Stimulated activated memory B cell treated with anti-CD40 and anti-IgM and Interleukin-4, amounts not matched to agents 10 μg/mL and 1 μg/mL and 100 μg/mL, for 72 hours (primary cell): Measurements from ENCODE around the gene SCD5.

ENCODE experiments used
- ATAC-seq: fragments of 150-1000 bp; cut with Tn5 transposase; 2 replicates; pipeline ENCODE4 v1.10.0; 2021
- H3K27ac Mint-ChIP-seq: one replicate; pipeline ENCODE4 v1.8.0; 2022; ENCODE audit warnings: mild to moderate bottlenecking, mixed read lengths
- H3K27me3 Mint-ChIP-seq: one replicate; pipeline ENCODE4 v1.8.0; 2022; ENCODE audit warnings: mixed read lengths
- H3K36me3 Mint-ChIP-seq: one replicate; pipeline ENCODE4 v1.8.0; 2022; ENCODE audit warnings: mixed read lengths
- H3K4me1 Mint-ChIP-seq: one replicate; pipeline ENCODE4 v1.8.0; 2022; ENCODE audit warnings: mixed read lengths
- H3K4me3 Mint-ChIP-seq: one replicate; pipeline ENCODE4 v1.8.0; 2022; ENCODE audit warnings: mild to moderate bottlenecking, moderate library complexity, mixed read lengths
- H3K9me3 Mint-ChIP-seq: one replicate; pipeline ENCODE4 v1.8.0; 2022; ENCODE audit warnings: mixed read lengths

SCD5 gene

GRCh38 chr4:82784681-82785610, 13.7 kb downstream of the SCD5 start:
- Mint-ChIP-seq H3K4me1 (no peaks in the 10 kb centered on the region), H3K9me3 (no peaks in the 10 kb centered on the region), H3K27me3 (peaks cover 21% of the 10 kb centered on the region), H3K27ac (no peak overlapping the region), H3K4me3 (no peak overlapping the region), H3K36me3 (no peaks in the 10 kb centered on the region)
- ATAC-seq, result no peak

- ATAC-seq, result no peak
- Mint-ChIP-seq H3K9me3 (peaks cover 2% of the 10 kb centered on the region), H3K27ac (no peak overlapping the region), H3K4me1 (no peaks in the 10 kb centered on the region), H3K36me3 (no peaks in the 10 kb centered on the region), H3K4me3 (no peak overlapping the region), H3K27me3 (no peaks in the 10 kb centered on the region)
These were observed 15.8 kb downstream of the SCD5 start for GRCh38 chr4:82782626-82783345.

GRCh38 chr4:82780752-82781231, 17.8 kb downstream of the SCD5 start:
- no peaks in the 10 kb centered on the region for H3K27me3 Mint-ChIP-seq
- H3K4me1 Mint-ChIP-seq, result no peaks in the 10 kb centered on the region
- no peak overlapping the region for H3K27ac Mint-ChIP-seq
- peaks cover 2% of the 10 kb centered on the region for H3K9me3 Mint-ChIP-seq
- no peak for ATAC-seq
- no peaks in the 10 kb centered on the region for H3K36me3 Mint-ChIP-seq
- H3K4me3 Mint-ChIP-seq, result no peak overlapping the region

GRCh38 chr4:82780170-82780751, 18.3 kb downstream of the SCD5 start:
- Mint-ChIP-seq H3K36me3 (no peaks in the 10 kb centered on the region), H3K4me3 (no peak overlapping the region), H3K27me3 (no peaks in the 10 kb centered on the region), H3K9me3 (peaks cover 2% of the 10 kb centered on the region), H3K27ac (no peak overlapping the region), H3K4me1 (no peaks in the 10 kb centered on the region)
- ATAC-seq, result no peak

- no peaks in the 10 kb centered on the region for H3K36me3 Mint-ChIP-seq
- no peak overlapping the region for H3K4me3 Mint-ChIP-seq
- no peaks in the 10 kb centered on the region for H3K27me3 Mint-ChIP-seq
- ATAC-seq, result no peak
- peaks cover 2% of the 10 kb centered on the region for H3K9me3 Mint-ChIP-seq
- no peak overlapping the region for H3K27ac Mint-ChIP-seq
- no peaks in the 10 kb centered on the region for H3K4me1 Mint-ChIP-seq
These were observed 19.6 kb downstream of the SCD5 start for GRCh38 chr4:82779032-82779431.

- ATAC-seq, result no peak
- Mint-ChIP-seq H3K9me3 (peaks cover 2% of the 10 kb centered on the region), H3K27me3 (peaks cover 6% of the 10 kb centered on the region), H3K36me3 (no peaks in the 10 kb centered on the region), H3K4me3 (no peak overlapping the region), H3K4me1 (no peaks in the 10 kb centered on the region), H3K27ac (no peak overlapping the region)
These were observed 20.6 kb downstream of the SCD5 start for GRCh38 chr4:82777857-82778525.

- no peak for ATAC-seq
- Mint-ChIP-seq H3K36me3 (no peaks in the 10 kb centered on the region), H3K4me1 (no peaks in the 10 kb centered on the region), H3K27me3 (peaks cover 16% of the 10 kb centered on the region), H3K27ac (no peak overlapping the region), H3K4me3 (no peak overlapping the region), H3K9me3 (peaks cover 2% of the 10 kb centered on the region)
These were observed 21.6 kb downstream of the SCD5 start for GRCh38 chr4:82776925-82777542.

- ATAC-seq, result peak; percentile 7
- peaks cover 23% of the 10 kb centered on the region for H3K27me3 Mint-ChIP-seq
These were observed 23.4 kb downstream of the SCD5 start for GRCh38 chr4:82775243-82775642.

GRCh38 chr4:82774711-82775171, 23.9 kb downstream of the SCD5 start:
- no peaks in the 10 kb centered on the region for H3K4me1 Mint-ChIP-seq

More at GRCh38 chr4:82775243-82775642, 23.4 kb downstream of the SCD5 start:
- Mint-ChIP-seq H3K9me3 (peaks cover 2% of the 10 kb centered on the region), H3K36me3 (no peaks in the 10 kb centered on the region), H3K27ac (no peak overlapping the region), H3K4me1 (no peaks in the 10 kb centered on the region), H3K4me3 (no peak overlapping the region)

GRCh38 chr4:82773057-82773456, 25.5 kb downstream of the SCD5 start:
- peaks cover 2% of the 10 kb centered on the region for H3K9me3 Mint-ChIP-seq
- H3K27ac Mint-ChIP-seq, result no peak overlapping the region
- no peak overlapping the region for H3K4me3 Mint-ChIP-seq

More at GRCh38 chr4:82774711-82775171, 23.9 kb downstream of the SCD5 start:
- Mint-ChIP-seq H3K36me3 (no peaks in the 10 kb centered on the region), H3K4me3 (no peak overlapping the region), H3K27me3 (peaks cover 23% of the 10 kb centered on the region), H3K9me3 (peaks cover 2% of the 10 kb centered on the region), H3K27ac (no peak overlapping the region)
- peak; percentile 9 for ATAC-seq

GRCh38 chr4:82770607-82771006, 28.0 kb downstream of the SCD5 start:
- H3K27ac Mint-ChIP-seq, result no peak overlapping the region
- peaks cover 37% of the 10 kb centered on the region for H3K27me3 Mint-ChIP-seq
- peaks cover 12% of the 10 kb centered on the region for H3K36me3 Mint-ChIP-seq
- no peak for ATAC-seq
- peaks cover 11% of the 10 kb centered on the region for H3K9me3 Mint-ChIP-seq
- no peak overlapping the region for H3K4me3 Mint-ChIP-seq
- H3K4me1 Mint-ChIP-seq, result no peaks in the 10 kb centered on the region

More at GRCh38 chr4:82773057-82773456, 25.5 kb downstream of the SCD5 start:
- no peaks in the 10 kb centered on the region for H3K4me1 Mint-ChIP-seq
- ATAC-seq, result no peak
- no peaks in the 10 kb centered on the region for H3K36me3 Mint-ChIP-seq
- H3K27me3 Mint-ChIP-seq, result peaks cover 30% of the 10 kb centered on the region

GRCh38 chr4:82765134-82765533, 33.5 kb downstream of the SCD5 start:
- Mint-ChIP-seq H3K27ac (no peak overlapping the region), H3K27me3 (peaks cover 15% of the 10 kb centered on the region), H3K4me3 (no peak overlapping the region), H3K9me3 (peaks cover 11% of the 10 kb centered on the region), H3K36me3 (peaks cover 12% of the 10 kb centered on the region), H3K4me1 (no peaks in the 10 kb centered on the region)
- ATAC-seq, result no peak

- no peak for ATAC-seq
- Mint-ChIP-seq H3K27me3 (peaks cover 13% of the 10 kb centered on the region), H3K36me3 (peaks cover 4% of the 10 kb centered on the region), H3K27ac (no peak overlapping the region), H3K4me3 (no peak overlapping the region), H3K9me3 (peaks cover 5% of the 10 kb centered on the region), H3K4me1 (no peaks in the 10 kb centered on the region)
These were observed 37.4 kb downstream of the SCD5 start for GRCh38 chr4:82761229-82761628.
